Liver (tissue), 9 donors: ENCODE results near the gene NR0B2. TPM values are rescaled to one million over a fixed set of nuclear protein-coding genes. Genes with fewer than 3 reads are reported as not detected.

Source experiments
- DNase-seq: peaks from one replicate; pipeline ENCODE4 v3.0.0-alpha.2; 2017; ENCODE audit warnings: low spot score
- H3K27ac ChIP-seq, 2 donors: one replicate each; pipeline ENCODE4 v1.7.0; 2013; ENCODE audit warnings: inconsistent platforms in 2 of 2, low read length in 2 of 2, control low read depth in 1 of 2, low read depth in 1 of 2, mild to moderate bottlenecking in 1 of 2
- H3K27me3 ChIP-seq, 4 donors: one replicate each; pipeline versions ENCODE4 v1.6.1 to v1.7.0; 2013; ENCODE audit warnings: low read length in 3 of 4, inconsistent platforms in 1 of 4, mild to moderate bottlenecking in 1 of 4, moderate library complexity in 1 of 4; ENCODE audit not compliant: control insufficient read depth in 4 of 4, insufficient read depth in 4 of 4
- H3K36me3 ChIP-seq, 4 donors: one replicate each; pipeline versions ENCODE4 v1.6.1 to v1.7.0; 2013; ENCODE audit warnings: low read length in 3 of 4, mild to moderate bottlenecking in 3 of 4, low read depth in 1 of 4, moderate library complexity in 1 of 4; ENCODE audit not compliant: control insufficient read depth in 4 of 4, insufficient read depth in 3 of 4
- H3K4me1 ChIP-seq, 4 donors: one replicate each; pipeline versions ENCODE4 v1.6.1 to v1.7.0; 2013; ENCODE audit warnings: low read length in 3 of 4, mild to moderate bottlenecking in 3 of 4, moderate library complexity in 1 of 4; ENCODE audit not compliant: control insufficient read depth in 4 of 4, insufficient read depth in 4 of 4
- H3K4me3 ChIP-seq, 3 donors: one replicate each; pipeline versions ENCODE4 v1.6.1 to v1.7.0; 2013; ENCODE audit warnings: low read length in 3 of 3, control low read depth in 1 of 3, low read depth in 1 of 3, mild to moderate bottlenecking in 1 of 3
- H3K9ac ChIP-seq, 2 donors: one replicate each; pipeline ENCODE4 v1.7.0; 2013; ENCODE audit warnings: low read length in 2 of 2, mild to moderate bottlenecking in 2 of 2, moderate library complexity in 2 of 2, control low read depth in 1 of 2, low read depth in 1 of 2
- H3K9me3 ChIP-seq, 4 donors: one replicate each; pipeline versions ENCODE4 v1.6.1 to v1.7.0; 2013; ENCODE audit warnings: low read length in 3 of 4; ENCODE audit not compliant: control insufficient read depth in 4 of 4
- CTCF ChIP-seq: fragments of 150-350 bp; IDR thresholded peaks from 2 replicates; pipeline ENCODE4 v1.5.1; 2017; ENCODE audit warnings: improper control_type of control experiment, low read depth, low read length; ENCODE audit not compliant: missing input control
- EGR1 ChIP-seq, 2 donors: IDR thresholded peaks; 2 replicates each; pipeline ENCODE4 v1.6.1; 2016 to 2018; ENCODE audit warnings: antibody characterized with exemption in 2 of 2, low read depth in 2 of 2
- FOXA1 ChIP-seq: IDR thresholded peaks from 2 replicates; pipeline ENCODE4 v1.6.1; 2016; ENCODE audit warnings: antibody characterized with exemption
- FOXA2 ChIP-seq: IDR thresholded peaks from 2 replicates; pipeline ENCODE4 v1.6.1; 2016; ENCODE audit warnings: antibody characterized with exemption
- GABPA ChIP-seq, 2 donors: IDR thresholded peaks in 1 of 2; conservative IDR thresholded peaks in 1 of 2; 2 replicates each; pipeline ENCODE4 v1.6.1; 2016; ENCODE audit warnings: antibody characterized with exemption in 2 of 2, mild to moderate bottlenecking in 1 of 2, moderate library complexity in 1 of 2
- HNF4A ChIP-seq, 2 donors: conservative IDR thresholded peaks; 2 replicates each; pipeline ENCODE4 v1.6.1; 2016; ENCODE audit warnings: antibody characterized with exemption in 2 of 2, mild to moderate bottlenecking in 2 of 2
- HNF4G ChIP-seq: IDR thresholded peaks from 2 replicates; pipeline ENCODE4 v1.6.1; 2016; ENCODE audit warnings: antibody characterized with exemption
- JUND ChIP-seq, 2 donors: IDR thresholded peaks; 2 replicates each; pipeline ENCODE4 v1.6.1; 2016; ENCODE audit warnings: antibody characterized with exemption in 2 of 2
- NR2F2 ChIP-seq: IDR thresholded peaks from 2 replicates; pipeline ENCODE4 v1.6.1; 2016; ENCODE audit warnings: antibody characterized with exemption
- RAD21 ChIP-seq, 2 donors: IDR thresholded peaks; 2 replicates each; pipeline ENCODE4 v1.6.1; 2016; ENCODE audit warnings: antibody characterized with exemption in 2 of 2, mild to moderate bottlenecking in 2 of 2
- REST ChIP-seq: IDR thresholded peaks from 2 replicates; pipeline ENCODE4 v1.6.1; 2016; ENCODE audit warnings: antibody characterized with exemption, mild to moderate bottlenecking
- RXRA ChIP-seq, 2 donors: IDR thresholded peaks; 2 replicates each; pipeline ENCODE4 v1.6.1; 2017 to 2018; ENCODE audit warnings: antibody characterized with exemption in 2 of 2, mild to moderate bottlenecking in 1 of 2
- SP1 ChIP-seq: IDR thresholded peaks from 2 replicates; pipeline ENCODE4 v1.6.1; 2018; ENCODE audit warnings: antibody characterized with exemption, mild to moderate bottlenecking
- TAF1 ChIP-seq: conservative IDR thresholded peaks from 2 replicates; pipeline ENCODE4 v1.6.1; 2016; ENCODE audit warnings: antibody characterized with exemption, mild to moderate bottlenecking
- YY1 ChIP-seq: IDR thresholded peaks from 2 replicates; pipeline ENCODE4 v1.6.1; 2016; ENCODE audit warnings: antibody characterized with exemption, mild to moderate bottlenecking
- ZBTB33 ChIP-seq: IDR thresholded peaks from 2 replicates; pipeline ENCODE4 v1.6.1; 2016; ENCODE audit warnings: antibody characterized with exemption
- WGBS: extraction: QIAGEN DNeasy Blood & Tissue Kit; methylation state at CpG from one replicate; pipeline ENCODE4 v1.1.7; 2013; 5-methylcytosine and 5-hydroxymethylcytosine counted together
- polyA plus RNA-seq, 2 donors: library from polyadenylated mRNA; stranded (reverse) in 1 of 2; unstranded in 1 of 2; fragments of 200-250 nt in 1 of 2; fragments of >200 nt in 1 of 2; fragmentation: Nextera tagmentation in 1 of 2; extraction: Ambion mirVana in 1 of 2; gene quantifications; one replicate each; pipeline versions ENCODE4 v1.2.1 to v1.2.3, GENCODE V29; 2013 to 2015
- total RNA-seq, 2 donors: library from RNA; depleted of rRNA; stranded (reverse); fragments of >200 nt; gene quantifications; one replicate each; pipeline ENCODE4 v1.2.3, GENCODE V29; 2014
- TF ChIP-seq, protein P1 (sequence below): IDR thresholded peaks from 2 replicates; pipeline ENCODE4 v1.6.1; 2016; ENCODE audit warnings: antibody characterized with exemption
- TF ChIP-seq, protein P2 (sequence below): IDR thresholded peaks from 2 replicates; pipeline ENCODE4 v1.6.1; 2016; ENCODE audit warnings: antibody characterized with exemption
- donor health status: healthy.
- donor health status: healthy.
- donor health status: healthy.
- donor health status: healthy.
- donor health status: healthy.

Gene NR0B2
- total and polyA plus RNA-seq, 4 donors = 15.7 to 166 (median 40.6) TPM

DNA sequence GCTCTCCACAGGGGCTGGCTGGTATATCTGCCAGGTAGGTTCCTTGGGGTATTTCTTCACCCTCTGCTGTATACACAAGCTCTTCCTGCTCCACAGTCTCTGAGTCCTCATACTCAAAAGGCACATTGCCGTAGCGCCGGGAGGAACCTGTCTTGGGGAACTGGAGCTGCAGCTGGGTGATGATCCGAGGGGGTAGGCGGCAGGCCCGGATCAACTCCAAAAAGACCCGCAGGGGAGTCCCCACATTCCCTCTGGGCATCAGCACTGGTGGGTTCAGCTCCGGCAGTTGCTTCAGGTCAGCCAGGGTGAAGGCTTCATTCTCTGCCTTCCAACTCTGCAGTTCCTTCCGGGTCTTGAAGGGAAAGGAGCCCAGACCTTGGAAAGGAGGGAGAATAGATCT, 16.4 kb downstream of the NR0B2 start:
- Histone ChIP-seq H3K4me3 (no peak overlapping the region), H3K4me1 (peaks cover 2 to 21% (median 17%) of the 10 kb centered on the region in 4 donors), H3K9me3 (no peaks in the 10 kb centered on the region), H3K27me3 (no peaks in the 10 kb centered on the region), H3K9ac (no peak overlapping the region), H3K27ac (no peak overlapping the region), H3K36me3 (peaks cover 6 to 36% (median 23%) of the 10 kb centered on the region in 4 donors)
- TF ChIP-seq NR2F2 (no peak), TAF1 (no peak), CTCF (no peak)
- no peak for DNase-seq
- WGBS = 95% methylated on average over 9 of the region's 9 CpGs

DNA sequence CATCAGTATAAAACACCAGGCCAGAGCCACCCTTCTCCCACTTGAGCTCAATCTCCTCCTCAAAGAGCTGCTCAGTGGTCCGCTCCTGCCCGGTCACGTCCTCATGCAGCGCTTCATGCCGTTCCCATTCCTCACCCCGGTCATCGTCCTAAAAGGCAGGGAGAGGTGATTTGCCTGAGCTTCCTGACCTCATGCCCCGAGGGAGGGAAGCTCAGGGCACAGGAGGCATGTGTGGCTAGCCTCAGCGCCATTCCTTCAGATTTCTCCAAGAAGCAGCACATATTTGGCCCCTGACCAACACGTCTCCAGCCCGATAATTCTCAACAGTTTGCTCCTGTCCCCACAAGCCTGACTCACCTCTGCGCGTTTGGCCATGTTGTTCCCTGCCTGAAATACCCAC, 19.5 kb downstream of the NR0B2 start:
- TF ChIP-seq NR2F2 = no peak
- TF ChIP-seq CTCF = no peak
- no peak for TF ChIP-seq SP1
- no peak for TF ChIP-seq TAF1
- TF ChIP-seq, protein P1, sequence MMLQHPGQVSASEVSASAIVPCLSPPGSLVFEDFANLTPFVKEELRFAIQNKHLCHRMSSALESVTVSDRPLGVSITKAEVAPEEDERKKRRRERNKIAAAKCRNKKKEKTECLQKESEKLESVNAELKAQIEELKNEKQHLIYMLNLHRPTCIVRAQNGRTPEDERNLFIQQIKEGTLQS = no peak
- no peak for TF ChIP-seq REST
- no peak for TF ChIP-seq YY1
- TF ChIP-seq FOXA2 = no peak
- TF ChIP-seq ZBTB33 = no peak
- TF ChIP-seq HNF4A (conservative IDR thresholded peaks at IDR 0.05) = no peak
- no peak for TF ChIP-seq HNF4G
- no peak for TF ChIP-seq RXRA (IDR thresholded peaks at IDR 0.05)
- no peak for TF ChIP-seq GABPA (IDR thresholded peaks at IDR 0.05 in 1 of 2, conservative IDR thresholded peaks at IDR 0.05 in 1 of 2)
- no peak for TF ChIP-seq EGR1 (IDR thresholded peaks at IDR 0.05; ENCODE audit: low read depth in 2 of 2)
- no peak for TF ChIP-seq RAD21 (IDR thresholded peaks at IDR 0.05)
- TF ChIP-seq FOXA1 = no peak
- TF ChIP-seq, protein P2, sequence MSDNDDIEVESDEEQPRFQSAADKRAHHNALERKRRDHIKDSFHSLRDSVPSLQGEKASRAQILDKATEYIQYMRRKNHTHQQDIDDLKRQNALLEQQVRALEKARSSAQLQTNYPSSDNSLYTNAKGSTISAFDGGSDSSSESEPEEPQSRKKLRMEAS = no peak
- TF ChIP-seq JUND (IDR thresholded peaks at IDR 0.05) = no peak
- Histone ChIP-seq H3K4me1 (peaks cover 1 to 18% (median 15%) of the 10 kb centered on the region in 4 donors), H3K36me3 (peaks cover 8 to 40% (median 25%) of the 10 kb centered on the region in 4 donors), H3K27ac (no peak overlapping the region), H3K9me3 (no peaks in the 10 kb centered on the region), H3K27me3 (no peaks in the 10 kb centered on the region), H3K9ac (no peak overlapping the region), H3K4me3 (no peak overlapping the region)
- 97% methylated on average over 13 of the region's 13 CpGs for WGBS
- DNase-seq = no peak
